Measurements from ENCODE around the gene MCF2L2. TPM values are rescaled to one million over a fixed set of nuclear protein-coding genes. Genes with fewer than 3 reads are reported as not detected.
"Not testable (repeated sequence)": the region's sequence is repeated elsewhere in the genome, so short reads cannot be mapped to it uniquely, and the experiment has no call there.

The MCF2L2 gene
- total and polyA plus RNA-seq, 2 donors (not counting 1 experiment from before 2014, with no cell fraction given): 0.03 to 1.6 TPM

- TF ChIP-seq EZH2 (IDR thresholded peaks at IDR 0.05; ENCODE audit: borderline replicate concordance, insufficient read depth, low read depth, low read length, poor library complexity, severe bottlenecking) (no peak), CTCF (IDR thresholded peaks at IDR 0.05) (no peak)
- Histone ChIP-seq H3K4me2 (replicated peaks; ENCODE audit: low read depth, low read length, poor library complexity, severe bottlenecking) (no peak overlapping the region), H3K4me3 (ENCODE audit: control extremely low read depth in 1 of 5, extremely low read depth in 1 of 5, insufficient read depth in 1 of 5, low read depth in 2 of 5, low read length in 4 of 5) (no peak overlapping the region), H4K20me1 (ENCODE audit: control insufficient read depth, insufficient read depth, low read length, poor library complexity, severe bottlenecking) (no peaks in the 10 kb centered on the region), H3K27ac (ENCODE audit: low read length in 2 of 2) (no peak overlapping the region), H3K4me1 (ENCODE audit: control insufficient read depth in 2 of 2, insufficient read depth in 2 of 2, low read length in 2 of 2) (peaks cover 0 to 7% of the 10 kb centered on the region in 2 donors), H3K79me2 (ENCODE audit: control insufficient read depth, insufficient read depth, low read length) (no peaks in the 10 kb centered on the region), H3K9ac (ENCODE audit: low read length) (no peak overlapping the region), H3K27me3 (replicated peaks in 1 of 4; ENCODE audit: control extremely low read depth in 1 of 4, control insufficient read depth in 3 of 4, insufficient read depth in 4 of 4, low read length in 3 of 4) (no peaks in the 10 kb centered on the region), H3K9me3 (ENCODE audit: control extremely low read depth in 1 of 3, control insufficient read depth in 2 of 3, insufficient read depth in 1 of 3, low read length in 2 of 3) (no peaks in the 10 kb centered on the region), H3K36me3 (replicated peaks in 1 of 2; ENCODE audit: control extremely low read depth in 1 of 2, control insufficient read depth in 1 of 2, extremely low read depth in 1 of 2, insufficient read depth in 2 of 2, low read length in 1 of 2) (no peaks in the 10 kb centered on the region), H2AFZ (ENCODE audit: insufficient read depth, low read depth, low read length, poor library complexity, severe bottlenecking) (no peak overlapping the region)
- no peaks in the 10 kb centered on the region for H3K9me3 Mint-ChIP-seq (ENCODE audit: insufficient read depth)
- no peak for ATAC-seq (ENCODE audit: low read depth)
- H3K27ac Mint-ChIP-seq: no peak overlapping the region
- ChIA-PET POLR2A (interaction anchor here (0.7 kb wide), 1 partner anchor 90 kb away, joined by 8 read pairs; no protein-coding TSS in a partner anchor), CTCF (interaction anchor here (0.8 to 1.1 kb wide), 4 partner anchors 94 to 301 kb away, joined by 3 to 4 read pairs (median 3); no protein-coding TSS in a partner anchor)
- H3K4me1 Mint-ChIP-seq: peaks cover 10% of the 10 kb centered on the region
- no peak for DNase-seq
- intact Hi-C loops (cut with micrococcal nuclease): no loop called here
- no peak overlapping the region for H3K4me3 Mint-ChIP-seq
- H3K27me3 Mint-ChIP-seq: peaks cover 7% of the 10 kb centered on the region
- WGBS (ENCODE audit: insufficient coverage): 90% methylated on average over 1 of the region's 3 CpGs
Observed at GRCh38 chr3:183466575-183466974, 38.2 kb upstream of the MCF2L2 start.

- intact Hi-C loops (cut with micrococcal nuclease); H3K27ac ChIP-seq (ENCODE audit: low read length in 2 of 2); H3K4me3 ChIP-seq (ENCODE audit: control extremely low read depth in 1 of 5, extremely low read depth in 1 of 5, insufficient read depth in 1 of 5, low read depth in 2 of 5, low read length in 4 of 5); ATAC-seq (ENCODE audit: low read depth); H3K79me2 ChIP-seq (ENCODE audit: control insufficient read depth, insufficient read depth, low read length); H3K4me1 ChIP-seq (ENCODE audit: control insufficient read depth in 2 of 2, insufficient read depth in 2 of 2, low read length in 2 of 2); DNase-seq; H3K27me3 ChIP-seq (replicated peaks in 1 of 4; ENCODE audit: control extremely low read depth in 1 of 4, control insufficient read depth in 3 of 4, insufficient read depth in 4 of 4, low read length in 3 of 4); H3K9ac ChIP-seq (ENCODE audit: low read length); H3K27ac Mint-ChIP-seq; H3K27me3 Mint-ChIP-seq; H3K9me3 Mint-ChIP-seq (ENCODE audit: insufficient read depth); H2AFZ ChIP-seq (ENCODE audit: insufficient read depth, low read depth, low read length, poor library complexity, severe bottlenecking); CTCF ChIA-PET; H3K4me3 Mint-ChIP-seq; POLR2A ChIA-PET; H3K36me3 ChIP-seq (replicated peaks in 1 of 2; ENCODE audit: control extremely low read depth in 1 of 2, control insufficient read depth in 1 of 2, extremely low read depth in 1 of 2, insufficient read depth in 2 of 2, low read length in 1 of 2); H4K20me1 ChIP-seq (ENCODE audit: control insufficient read depth, insufficient read depth, low read length, poor library complexity, severe bottlenecking); H3K9me3 ChIP-seq (ENCODE audit: control extremely low read depth in 1 of 3, control insufficient read depth in 2 of 3, insufficient read depth in 1 of 3, low read length in 2 of 3); H3K4me2 ChIP-seq (replicated peaks; ENCODE audit: low read depth, low read length, poor library complexity, severe bottlenecking): not testable (repeated sequence)
- 85% methylated on average over 9 of the region's 13 CpGs for WGBS (ENCODE audit: insufficient coverage)
- peaks cover 15% of the 10 kb centered on the region for H3K4me1 Mint-ChIP-seq
Observed at GRCh38 chr3:183465710-183466109, 37.3 kb upstream of the MCF2L2 start.

Data from B cell (primary cell).